ENCODE measurements around the gene SORCS3. TPM values are rescaled to one million over a fixed set of nuclear protein-coding genes. Genes with fewer than 3 reads are reported as not detected.

Gene SORCS3
- total RNA-seq, 6 experiments from 2014 or later, result not detected

- TF ChIP-seq CTCF (IDR thresholded peaks at IDR 0.05) (no peak), POLR2A (IDR thresholded peaks at IDR 0.05) (no peak)
- no peak for DNase-seq
- ATAC-seq, result no peak
- intact Hi-C loops (cut with DNase I), result no loop called here
- Histone ChIP-seq H3K9me3 (no peaks in the 10 kb centered on the region), H3K4me1 (no peaks in the 10 kb centered on the region), H3K27me3 (no peaks in the 10 kb centered on the region), H3K27ac (no peak overlapping the region), H3K4me3 (no peak overlapping the region), H3K36me3 (no peaks in the 10 kb centered on the region)
- 71% methylated on average over 1 of the region's 1 CpG for WGBS (ENCODE audit: insufficient coverage, low coverage, low lambda C conversion rate, missing lambda C conversion rate)
These were observed 163.8 kb downstream of the SORCS3 start for GRCh38 chr10:104804880-104805279.

GRCh38 chr10:104806801-104807200 lies 165.7 kb downstream of the SORCS3 start:
- intact Hi-C loops (cut with DNase I), result no loop called here
- no peaks in the 10 kb centered on the region for H3K27me3 ChIP-seq
- H3K9me3 ChIP-seq, result no peaks in the 10 kb centered on the region
- DNase-seq (no peak), ATAC-seq (no peak)
- no peak overlapping the region for H3K4me3 ChIP-seq
- no peak overlapping the region for H3K27ac ChIP-seq
- no peaks in the 10 kb centered on the region for H3K4me1 ChIP-seq
- 57% methylated on average over 1 of the region's 2 CpGs for WGBS (ENCODE audit: insufficient coverage, low coverage, low lambda C conversion rate, missing lambda C conversion rate)
- H3K36me3 ChIP-seq, result no peaks in the 10 kb centered on the region
- TF ChIP-seq CTCF (IDR thresholded peaks at IDR 0.05) (no peak), POLR2A (IDR thresholded peaks at IDR 0.05) (no peak)

GRCh38 chr10:104807581-104808310 lies 166.7 kb downstream of the SORCS3 start:
- Histone ChIP-seq H3K9me3 (no peaks in the 10 kb centered on the region), H3K36me3 (no peaks in the 10 kb centered on the region), H3K4me3 (no peak overlapping the region), H3K4me1 (no peaks in the 10 kb centered on the region), H3K27me3 (no peaks in the 10 kb centered on the region), H3K27ac (no peak overlapping the region)
- DNase-seq (no peak), ATAC-seq (no peak)
- 40% methylated on average over 7 of the region's 7 CpGs for WGBS (ENCODE audit: insufficient coverage, low coverage, low lambda C conversion rate, missing lambda C conversion rate)
- intact Hi-C loops (cut with DNase I), result no loop called here
- no peak for TF ChIP-seq CTCF (IDR thresholded peaks at IDR 0.05)
- no peak for TF ChIP-seq POLR2A (IDR thresholded peaks at IDR 0.05)

GRCh38 chr10:104809288-104810090 lies 168.4 kb downstream of the SORCS3 start:
- no peaks in the 10 kb centered on the region for H3K4me1 ChIP-seq
- no peak for ATAC-seq
- TF ChIP-seq POLR2A (IDR thresholded peaks at IDR 0.05) (no peak), CTCF (IDR thresholded peaks at IDR 0.05) (no peak)
- DNase-seq, result no peak
- no peaks in the 10 kb centered on the region for H3K9me3 ChIP-seq
- H3K27ac ChIP-seq, result no peak overlapping the region
- intact Hi-C loops (cut with DNase I), result no loop called here
- 43% methylated on average over 6 of the region's 6 CpGs for WGBS (ENCODE audit: insufficient coverage, low coverage, low lambda C conversion rate, missing lambda C conversion rate)
- no peaks in the 10 kb centered on the region for H3K27me3 ChIP-seq
- H3K4me3 ChIP-seq, result no peak overlapping the region
- no peaks in the 10 kb centered on the region for H3K36me3 ChIP-seq

Data from right lobe of liver (tissue), 6 donors.